KMS-11 (cell line): ENCODE results near the gene TSPAN11.

Source experiments
- H2AFZ ChIP-seq: fragments of 200-600 bp; sonication (generic); 2 replicates; pipeline ENCODE4 v1.6.1; 2016; ENCODE audit warnings: antibody characterized with exemption, mixed run types, low read depth
- H3K27ac ChIP-seq: fragments of 200-600 bp; sonication (generic); 2 replicates; pipeline ENCODE4 v1.6.1; 2016; ENCODE audit warnings: mild to moderate bottlenecking, mixed run types
- H3K27me3 ChIP-seq: fragments of 200-600 bp; sonication (generic); 2 replicates; pipeline ENCODE4 v1.6.1; 2017; ENCODE audit warnings: mild to moderate bottlenecking, low read depth, mixed run types, moderate library complexity; ENCODE audit not compliant: insufficient read depth
- H3K36me3 ChIP-seq: fragments of 200-600 bp; sonication (generic); 2 replicates; pipeline ENCODE4 v1.6.1; 2017; ENCODE audit warnings: mild to moderate bottlenecking, mixed run types; ENCODE audit not compliant: insufficient read depth
- H3K4me1 ChIP-seq: fragments of 200-600 bp; sonication (generic); 2 replicates; pipeline ENCODE4 v1.6.1; 2016; ENCODE audit warnings: mild to moderate bottlenecking, low read depth, mixed run types; ENCODE audit not compliant: poor library complexity, severe bottlenecking
- H3K4me2 ChIP-seq: fragments of 200-600 bp; sonication (generic); 2 replicates; pipeline ENCODE4 v1.7.0; 2016; ENCODE audit warnings: mild to moderate bottlenecking, mixed run types
- H3K4me3 ChIP-seq: fragments of 200-600 bp; sonication (generic); IDR thresholded peaks from 2 replicates; pipeline ENCODE4 v1.6.1; 2017; ENCODE audit warnings: low read depth, low read length, mixed read lengths; ENCODE audit not compliant: insufficient read depth
- H3K79me2 ChIP-seq: fragments of 200-600 bp; sonication (generic); 2 replicates; pipeline ENCODE4 v1.6.1; 2016; ENCODE audit warnings: low read depth, mixed run types; ENCODE audit not compliant: insufficient read depth
- H3K9ac ChIP-seq: fragments of 200-600 bp; sonication (generic); 2 replicates; pipeline ENCODE4 v1.6.1; 2016; ENCODE audit warnings: mild to moderate bottlenecking, mixed run types
- H4K20me1 ChIP-seq: fragments of 200-600 bp; sonication (generic); 2 replicates; pipeline ENCODE4 v1.6.1; 2016; ENCODE audit warnings: mild to moderate bottlenecking, mixed run types; ENCODE audit not compliant: insufficient read depth
- TF ChIP-seq, protein P1 (sequence below): fragments of 200-600 bp; sonication (generic); conservative IDR thresholded peaks from 2 replicates; pipeline ENCODE4 v1.6.1; 2017; ENCODE audit warnings: low read depth, mild to moderate bottlenecking, antibody characterized with exemption, low read length, moderate library complexity, mixed read lengths

The TSPAN11 gene

DNA sequence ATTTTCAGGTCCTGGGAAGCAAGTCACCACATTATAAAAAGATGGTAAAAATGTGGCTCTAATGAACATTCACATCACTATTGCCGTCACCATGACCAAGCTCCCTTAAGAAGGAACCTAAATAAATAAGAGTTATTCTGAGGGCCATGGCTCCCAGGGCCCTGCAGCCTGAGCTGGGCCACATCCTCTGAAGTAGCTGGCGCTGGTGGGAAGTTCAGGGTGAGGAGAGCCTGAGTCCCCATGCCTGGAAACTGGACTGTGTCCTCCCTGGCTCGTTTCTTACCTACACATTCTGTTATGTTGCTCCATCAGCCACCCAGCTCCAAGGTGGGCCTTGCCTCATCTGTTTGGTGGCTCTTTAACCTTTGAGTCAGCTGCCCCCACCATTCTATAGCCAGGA is 42.5 kb downstream of the TSPAN11 start:
- Histone ChIP-seq H3K4me3 (no peak overlapping the region), H4K20me1 (no peaks in the 10 kb centered on the region), H3K27ac (no peak overlapping the region), H3K27me3 (no peaks in the 10 kb centered on the region), H3K4me2 (no peak overlapping the region), H3K79me2 (no peaks in the 10 kb centered on the region), H3K4me1 (no peaks in the 10 kb centered on the region), H2AFZ (no peak overlapping the region), H3K9ac (no peak overlapping the region), H3K36me3 (no peaks in the 10 kb centered on the region)
- TF ChIP-seq, protein P1, sequence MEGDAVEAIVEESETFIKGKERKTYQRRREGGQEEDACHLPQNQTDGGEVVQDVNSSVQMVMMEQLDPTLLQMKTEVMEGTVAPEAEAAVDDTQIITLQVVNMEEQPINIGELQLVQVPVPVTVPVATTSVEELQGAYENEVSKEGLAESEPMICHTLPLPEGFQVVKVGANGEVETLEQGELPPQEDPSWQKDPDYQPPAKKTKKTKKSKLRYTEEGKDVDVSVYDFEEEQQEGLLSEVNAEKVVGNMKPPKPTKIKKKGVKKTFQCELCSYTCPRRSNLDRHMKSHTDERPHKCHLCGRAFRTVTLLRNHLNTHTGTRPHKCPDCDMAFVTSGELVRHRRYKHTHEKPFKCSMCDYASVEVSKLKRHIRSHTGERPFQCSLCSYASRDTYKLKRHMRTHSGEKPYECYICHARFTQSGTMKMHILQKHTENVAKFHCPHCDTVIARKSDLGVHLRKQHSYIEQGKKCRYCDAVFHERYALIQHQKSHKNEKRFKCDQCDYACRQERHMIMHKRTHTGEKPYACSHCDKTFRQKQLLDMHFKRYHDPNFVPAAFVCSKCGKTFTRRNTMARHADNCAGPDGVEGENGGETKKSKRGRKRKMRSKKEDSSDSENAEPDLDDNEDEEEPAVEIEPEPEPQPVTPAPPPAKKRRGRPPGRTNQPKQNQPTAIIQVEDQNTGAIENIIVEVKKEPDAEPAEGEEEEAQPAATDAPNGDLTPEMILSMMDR, result no peak

DNA sequence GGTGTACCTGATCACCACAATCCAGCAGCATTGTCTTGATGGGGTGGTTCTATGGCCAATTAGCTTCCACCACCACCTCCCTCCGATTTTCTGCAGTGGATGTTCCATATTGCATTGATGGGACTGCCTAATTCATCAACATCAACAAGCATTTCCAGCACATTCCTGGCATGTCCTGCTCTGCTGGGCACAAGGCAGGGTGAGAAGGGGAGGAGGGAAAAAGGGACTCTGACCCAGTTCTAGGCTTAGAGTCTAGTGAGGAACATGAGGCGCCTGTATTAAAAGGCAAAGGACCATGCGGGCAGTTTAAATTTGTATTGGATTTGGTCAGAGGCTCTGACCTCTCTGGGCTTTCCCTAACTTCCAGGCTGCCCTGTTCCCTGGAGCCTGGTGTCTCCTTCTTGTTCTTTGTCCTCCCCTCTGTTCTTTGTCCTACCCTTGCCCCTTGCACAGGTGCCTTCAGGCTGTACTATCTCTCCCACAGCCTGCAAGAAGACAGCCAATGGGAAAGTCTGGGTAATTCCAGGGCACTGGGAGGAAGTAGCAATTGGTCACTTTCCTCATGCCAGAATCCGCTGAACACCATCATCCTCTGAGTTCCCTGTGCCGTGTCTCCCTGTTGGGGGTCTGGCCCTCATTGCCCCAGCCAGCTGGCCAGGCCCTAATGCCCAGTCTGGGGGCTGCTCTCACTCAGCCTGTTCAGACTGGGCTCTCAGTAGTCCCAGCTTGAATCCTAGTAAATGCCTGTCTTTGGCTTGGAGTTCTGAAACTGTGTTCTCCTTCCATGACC is 43.3 kb downstream of the TSPAN11 start:
- no peak overlapping the region for H3K4me3 ChIP-seq
- H3K27me3 ChIP-seq, result no peaks in the 10 kb centered on the region
- TF ChIP-seq, protein P1, result no peak
- H2AFZ ChIP-seq, result no peak overlapping the region
- H3K9ac ChIP-seq, result no peak overlapping the region
- H3K27ac ChIP-seq, result no peak overlapping the region
- no peak overlapping the region for H3K4me2 ChIP-seq
- no peaks in the 10 kb centered on the region for H3K36me3 ChIP-seq
- H3K4me1 ChIP-seq, result no peaks in the 10 kb centered on the region
- no peaks in the 10 kb centered on the region for H3K79me2 ChIP-seq
- no peaks in the 10 kb centered on the region for H4K20me1 ChIP-seq

DNA sequence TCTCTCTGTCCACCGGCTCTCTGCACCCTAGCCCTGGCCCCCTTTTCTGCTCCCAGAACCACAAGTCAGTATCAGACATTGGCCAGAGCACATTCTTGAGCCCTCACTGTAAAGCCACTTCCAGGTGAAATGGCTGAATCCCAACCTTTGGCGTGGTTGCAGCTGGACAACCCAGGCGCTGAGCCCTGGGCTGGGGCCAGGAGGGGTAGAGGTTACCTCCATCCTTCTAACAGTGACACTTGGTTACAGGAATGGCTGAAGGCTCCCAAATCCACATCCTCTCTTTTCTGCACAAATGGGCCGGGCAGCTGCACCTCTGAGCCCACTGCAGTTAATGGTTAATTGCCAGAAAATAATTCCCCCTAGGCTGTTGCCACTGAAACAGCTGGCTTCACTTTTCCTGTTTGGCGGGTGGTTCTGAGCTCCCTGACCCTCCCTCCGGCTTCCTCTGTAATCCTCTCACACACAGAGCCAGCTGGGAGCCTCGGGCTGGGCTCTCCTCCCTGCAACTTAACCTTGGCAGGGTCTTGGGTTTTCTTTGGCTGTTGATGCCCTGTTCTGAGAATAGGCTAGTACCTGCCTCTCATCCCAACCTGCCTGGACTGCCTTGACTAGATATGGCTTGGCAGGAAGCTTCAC is 44.1 kb downstream of the TSPAN11 start:
- H4K20me1 ChIP-seq, result no peaks in the 10 kb centered on the region
- H3K27me3 ChIP-seq, result no peaks in the 10 kb centered on the region
- no peak overlapping the region for H3K4me3 ChIP-seq
- no peaks in the 10 kb centered on the region for H3K4me1 ChIP-seq
- H3K27ac ChIP-seq, result no peak overlapping the region
- H3K9ac ChIP-seq, result no peak overlapping the region
- H2AFZ ChIP-seq, result no peak overlapping the region
- H3K4me2 ChIP-seq, result no peak overlapping the region
- no peaks in the 10 kb centered on the region for H3K36me3 ChIP-seq
- no peaks in the 10 kb centered on the region for H3K79me2 ChIP-seq
- TF ChIP-seq, protein P1, result no peak

DNA sequence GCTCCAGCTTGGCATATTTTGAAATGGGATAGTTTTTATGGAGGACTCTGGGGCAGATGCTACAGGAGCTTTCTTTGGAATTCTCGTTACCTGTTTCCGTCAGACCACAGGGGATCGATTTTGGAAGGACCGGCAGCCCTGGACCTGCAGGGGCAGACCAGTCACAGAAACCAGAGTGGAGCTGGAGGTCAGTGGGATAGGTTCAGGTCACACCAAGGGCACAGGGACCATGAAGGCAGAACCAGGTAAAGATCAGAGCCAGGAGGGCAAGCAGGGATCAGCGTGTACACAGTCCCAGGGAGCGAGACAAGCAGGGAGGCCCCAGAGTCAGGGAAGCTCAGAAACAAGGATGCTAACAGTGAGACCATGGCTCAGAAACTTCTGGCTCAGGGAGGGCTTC is 45.5 kb downstream of the TSPAN11 start:
- Histone ChIP-seq H3K27me3 (no peaks in the 10 kb centered on the region), H2AFZ (no peak overlapping the region), H3K4me2 (no peak overlapping the region), H3K4me1 (no peaks in the 10 kb centered on the region), H3K9ac (no peak overlapping the region), H3K27ac (no peak overlapping the region), H3K36me3 (no peaks in the 10 kb centered on the region), H3K79me2 (no peaks in the 10 kb centered on the region), H3K4me3 (no peak overlapping the region), H4K20me1 (no peaks in the 10 kb centered on the region)
- TF ChIP-seq, protein P1, result no peak
